ENCODE measurements around the gene POLR1D. TPM values are rescaled to one million over a fixed set of nuclear protein-coding genes. Genes with fewer than 3 reads are reported as not detected.

The POLR1D gene, protein sequence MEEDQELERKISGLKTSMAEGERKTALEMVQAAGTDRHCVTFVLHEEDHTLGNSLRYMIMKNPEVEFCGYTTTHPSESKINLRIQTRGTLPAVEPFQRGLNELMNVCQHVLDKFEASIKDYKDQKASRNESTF
- 125 TPM for polyA plus RNA-seq (ENCODE audit: insufficient read length)
- long read RNA-seq, donor 1, transcript POLR1D-211 (1 exons, 1,634 nt) = minor isoform, 5 of 70 reads
- long read RNA-seq, donor 1, transcript POLR1D-201 (2 exons, 1,166 nt) = major isoform, 25 of 70 reads
- long read RNA-seq, donor 1, transcript POLR1D-203 (3 exons, 2,036 nt) = minor isoform, 18 of 70 reads
- long read RNA-seq, donor 1, partial matches to known transcripts = 11 of 70 reads
- long read RNA-seq, donor 1, other reads (novel, unspliced or antisense) = 0 of 70 reads
- long read RNA-seq, donor 2, transcript POLR1D-203 (3 exons, 2,036 nt) = minor isoform, 13 of 64 reads
- long read RNA-seq, donor 2, transcript POLR1D-211 (1 exons, 1,634 nt) = minor isoform, 8 of 64 reads
- long read RNA-seq, donor 2, transcript POLR1D-201 (2 exons, 1,166 nt) = major isoform, 31 of 64 reads
- long read RNA-seq, donor 2, partial matches to known transcripts = 10 of 64 reads
- long read RNA-seq, donor 2, other reads (novel, unspliced or antisense) = 0 of 64 reads
- long read RNA-seq, donor 3, transcript POLR1D-201 (2 exons, 1,166 nt) = minor isoform, 18 of 44 reads
- long read RNA-seq, donor 3, transcript POLR1D-203 (3 exons, 2,036 nt) = major isoform, 19 of 44 reads
- long read RNA-seq, donor 3, partial matches to known transcripts = 0 of 44 reads
- long read RNA-seq, donor 3, other reads (novel, unspliced or antisense) = 0 of 44 reads
- long read RNA-seq, donor 4, transcript POLR1D-201 (2 exons, 1,166 nt) = major isoform, 8 of 14 reads
- long read RNA-seq, donor 4, partial matches to known transcripts = 0 of 14 reads
- long read RNA-seq, donor 4, other reads (novel, unspliced or antisense) = 0 of 14 reads
- long read RNA-seq, donor 5, transcript POLR1D-201 (2 exons, 1,166 nt) = major isoform, 53 of 108 reads
- long read RNA-seq, donor 5, transcript POLR1D-203 (3 exons, 2,036 nt) = minor isoform, 40 of 108 reads
- long read RNA-seq, donor 5, partial matches to known transcripts = 0 of 108 reads
- long read RNA-seq, donor 5, other reads (novel, unspliced or antisense) = 7 of 108 reads
- long read RNA-seq, donor 6, transcript POLR1D-201 (2 exons, 1,166 nt) = major isoform, 28 of 59 reads
- long read RNA-seq, donor 6, transcript POLR1D-203 (3 exons, 2,036 nt) = minor isoform, 13 of 59 reads
- long read RNA-seq, donor 6, transcript POLR1D-211 (1 exons, 1,634 nt) = minor isoform, 5 of 59 reads
- long read RNA-seq, donor 6, partial matches to known transcripts = 8 of 59 reads
- long read RNA-seq, donor 6, other reads (novel, unspliced or antisense) = 0 of 59 reads
- long read RNA-seq, donor 7, transcript POLR1D-203 (3 exons, 2,036 nt) = minor isoform, 38 of 136 reads
- long read RNA-seq, donor 7, transcript POLR1D-211 (1 exons, 1,634 nt) = minor isoform, 12 of 136 reads
- long read RNA-seq, donor 7, transcript POLR1D-201 (2 exons, 1,166 nt) = major isoform, 76 of 136 reads
- long read RNA-seq, donor 7, partial matches to known transcripts = 0 of 136 reads
- long read RNA-seq, donor 7, other reads (novel, unspliced or antisense) = 0 of 136 reads
- long read RNA-seq, donor 8, transcript POLR1D-203 (3 exons, 2,036 nt) = major isoform, 15 of 37 reads
- long read RNA-seq, donor 8, transcript POLR1D-201 (2 exons, 1,166 nt) = major isoform, 15 of 37 reads
- long read RNA-seq, donor 8, partial matches to known transcripts = 0 of 37 reads
- long read RNA-seq, donor 8, other reads (novel, unspliced or antisense) = 0 of 37 reads

DNA sequence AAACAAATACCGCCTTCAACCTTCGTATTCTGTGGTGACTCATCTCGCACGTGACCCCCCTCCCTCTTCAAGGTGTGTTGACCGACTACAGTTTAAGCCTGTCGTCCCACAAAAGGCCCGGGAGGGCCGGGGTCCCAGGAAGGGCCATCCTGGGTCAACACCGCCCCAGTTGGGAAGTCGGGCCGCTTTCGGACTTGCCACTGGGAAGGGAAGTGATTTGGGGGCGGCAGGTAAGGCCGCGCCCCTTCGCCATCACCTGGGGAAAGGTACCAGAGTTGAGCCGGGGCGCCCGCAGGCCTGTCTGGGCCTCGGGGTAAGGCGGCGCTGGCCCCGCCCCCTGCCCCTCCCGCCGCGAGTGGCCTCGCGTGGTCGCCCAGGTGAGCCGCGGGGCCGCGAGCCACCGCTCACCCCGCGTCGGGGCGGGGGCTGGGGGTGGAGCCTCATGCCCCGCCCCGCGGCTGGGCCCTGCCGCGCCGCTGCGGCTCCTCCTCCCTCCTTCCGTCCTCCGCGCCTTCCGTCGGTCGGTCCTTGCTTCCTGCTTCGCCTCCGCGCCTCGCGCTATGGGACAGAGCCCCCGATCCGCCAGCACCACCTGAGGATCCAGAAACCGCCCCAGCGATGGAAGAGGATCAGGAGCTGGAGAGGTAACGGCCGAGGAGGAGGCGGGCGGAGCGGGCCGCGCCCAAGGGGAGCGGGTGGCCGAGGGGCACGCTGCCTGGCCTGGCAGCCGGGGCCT is at the start of gene POLR1D:
Gene POLR1D, plus strand, starts transcription at position 527 of the 736 bp plus-strand sequence. Its CDS starts 92 bp downstream, at position 619.
- DNase-seq = peak; percentile 81

DNA sequence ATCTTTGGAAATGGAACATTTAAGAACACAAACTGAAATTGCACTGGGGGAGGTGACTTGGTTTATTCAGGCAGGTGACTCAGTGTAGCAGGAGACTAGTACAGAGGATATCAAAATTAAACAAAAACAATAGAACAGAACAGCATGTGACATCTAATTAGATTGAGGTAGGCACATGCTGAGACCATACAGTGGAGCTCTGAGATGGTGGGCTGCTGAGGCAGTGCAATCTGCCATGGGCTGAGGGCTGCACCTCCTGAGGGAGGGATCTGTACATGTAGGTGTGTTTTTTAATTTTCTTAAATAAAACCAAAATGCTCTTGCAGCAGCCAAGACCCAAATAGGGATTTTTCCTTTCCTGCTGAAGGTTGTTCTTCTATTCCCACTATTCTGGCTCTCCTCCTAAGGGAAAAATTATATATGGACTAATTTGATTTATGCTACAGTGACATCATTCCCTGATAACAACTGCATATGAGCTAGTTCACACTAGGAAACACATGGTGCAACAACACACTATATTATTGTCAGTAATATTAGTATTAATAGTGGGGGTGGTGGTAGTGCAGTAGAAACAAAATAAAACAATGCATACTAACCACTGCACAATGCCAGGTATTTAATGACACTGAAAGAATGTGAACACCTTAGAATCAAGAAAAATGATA is 49.3 kb upstream of the POLR1D start:
- no peak for DNase-seq

DNA sequence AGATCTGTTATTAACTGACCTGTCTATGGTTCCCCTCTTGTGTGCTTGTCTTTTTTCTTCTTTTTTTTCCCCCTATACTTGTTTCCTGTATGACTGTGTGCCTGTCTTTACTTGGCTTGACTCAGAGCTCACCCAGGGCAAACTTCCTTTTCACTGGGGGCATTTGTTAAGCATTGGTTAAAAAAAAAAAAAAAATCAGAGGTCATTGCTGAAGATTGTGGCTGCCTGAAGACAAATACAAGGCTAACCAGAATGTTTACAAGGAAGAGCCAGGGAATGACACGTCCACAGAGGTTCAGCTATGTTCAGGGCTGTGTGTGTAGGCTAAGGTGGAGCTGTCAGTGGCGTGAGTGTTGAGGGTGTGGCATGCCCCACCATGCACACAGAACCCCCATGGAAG is 48.4 kb upstream of the POLR1D start:
- DNase-seq = no peak

DNA sequence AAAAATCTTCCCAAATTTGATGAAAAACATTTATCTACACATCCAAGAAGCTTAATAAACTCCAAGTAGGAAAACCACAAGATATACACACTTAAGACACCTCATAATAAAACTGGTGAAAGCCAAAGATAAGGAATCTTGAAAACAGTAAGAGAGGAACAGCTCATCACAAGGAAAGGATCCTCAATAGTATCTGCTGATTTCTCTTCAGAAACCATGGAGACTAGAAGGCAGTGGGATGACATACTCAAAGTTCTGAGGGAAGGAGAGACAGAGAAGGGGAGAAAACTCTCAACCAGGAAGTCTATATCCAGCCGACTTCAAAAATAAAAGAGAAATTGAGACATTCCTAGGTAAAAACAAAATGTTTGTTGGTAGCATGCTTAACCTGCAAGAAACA is 47.0 kb upstream of the POLR1D start:
- DNase-seq = no peak

DNA sequence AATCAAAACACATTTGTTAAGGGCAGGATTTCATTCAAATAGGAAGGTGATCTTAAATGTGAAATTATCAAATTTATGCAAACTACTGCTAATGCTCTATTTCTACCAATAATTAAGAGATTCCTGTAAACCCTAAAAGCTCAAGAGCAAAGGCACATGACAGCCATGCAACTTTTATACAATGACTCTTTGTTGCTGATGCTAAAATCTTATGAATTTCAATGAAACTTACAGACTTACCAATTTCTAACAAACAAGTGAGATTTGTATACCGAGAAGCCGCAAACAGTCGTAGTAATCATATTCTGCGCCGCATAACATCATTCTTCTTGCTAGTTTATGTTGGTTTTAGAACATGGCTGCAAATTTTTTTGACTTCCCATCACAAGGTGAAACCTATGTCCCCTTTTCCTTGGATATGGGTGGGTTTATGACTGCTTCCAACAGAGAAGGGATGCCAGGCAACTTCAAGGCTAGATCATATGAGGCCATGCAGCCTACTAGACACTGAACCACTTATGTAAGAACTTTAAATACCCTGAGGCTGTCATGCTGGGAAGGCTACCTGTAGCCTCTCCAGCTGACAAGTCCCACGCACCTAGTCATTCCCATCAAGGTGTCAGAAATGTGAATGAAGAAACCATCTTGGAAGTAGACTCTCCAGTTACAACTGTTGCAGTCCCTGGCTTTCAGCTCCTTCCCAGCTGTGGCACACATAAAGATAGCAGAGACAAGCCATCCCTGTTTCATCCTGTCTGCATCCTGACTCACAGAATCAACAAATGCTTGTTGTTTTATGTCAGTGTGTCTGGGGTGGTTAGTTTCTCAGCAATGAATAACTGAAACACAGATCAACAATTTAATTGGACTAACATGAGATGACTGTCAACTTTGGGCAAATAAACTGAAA is 43.3 kb upstream of the POLR1D start:
- no peak for DNase-seq

DNA sequence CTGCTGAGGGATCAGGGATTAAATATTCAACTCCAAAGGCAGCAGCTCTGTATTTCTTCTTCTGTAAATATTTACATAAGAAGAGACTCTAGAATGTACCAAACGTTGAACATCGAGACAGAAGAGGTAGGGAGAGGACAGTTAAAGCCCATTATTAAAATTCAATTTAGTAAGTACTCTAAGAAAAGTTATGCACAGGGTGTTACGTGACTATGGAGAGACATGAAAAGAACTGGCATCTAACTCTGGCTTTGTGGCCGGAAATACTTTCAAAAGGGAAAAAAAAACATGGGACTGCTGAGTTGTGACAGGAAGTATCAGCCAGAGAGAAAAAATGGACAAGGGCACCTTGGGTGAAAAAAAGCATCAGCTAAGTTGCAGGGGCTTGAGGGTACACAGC is 38.0 kb upstream of the POLR1D start:
- no peak for DNase-seq

DNA sequence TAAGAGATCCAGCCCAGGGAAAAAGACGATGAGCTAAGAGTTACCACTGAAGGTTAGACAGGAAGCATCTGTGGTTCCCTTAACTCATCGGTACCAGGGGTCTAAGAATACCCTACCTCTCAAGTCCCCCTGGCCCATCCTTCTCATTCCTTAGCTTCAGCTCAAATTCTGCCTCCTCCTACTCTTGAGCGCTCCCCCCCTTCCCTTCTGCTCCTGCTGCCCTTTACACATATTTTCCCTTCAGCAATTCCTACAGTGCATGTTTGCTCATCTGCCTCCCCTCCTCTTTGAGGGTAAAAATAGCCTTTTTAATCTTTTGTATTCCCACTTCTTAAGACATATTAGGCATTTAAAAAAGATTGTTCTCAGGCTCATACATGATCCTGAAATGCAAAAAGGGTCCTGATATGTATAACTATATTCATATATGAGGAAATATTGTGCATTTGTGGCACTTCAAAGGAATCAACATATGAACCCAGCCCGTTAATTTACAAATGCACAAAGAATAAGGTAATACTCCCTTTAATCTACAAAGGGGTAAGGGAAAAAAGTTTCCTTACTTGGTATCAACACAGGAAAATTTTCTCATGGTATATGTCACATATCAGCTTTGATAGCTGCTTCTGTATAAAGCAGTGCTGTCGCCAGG is 34.5 kb upstream of the POLR1D start:
- no peak for DNase-seq

DNA sequence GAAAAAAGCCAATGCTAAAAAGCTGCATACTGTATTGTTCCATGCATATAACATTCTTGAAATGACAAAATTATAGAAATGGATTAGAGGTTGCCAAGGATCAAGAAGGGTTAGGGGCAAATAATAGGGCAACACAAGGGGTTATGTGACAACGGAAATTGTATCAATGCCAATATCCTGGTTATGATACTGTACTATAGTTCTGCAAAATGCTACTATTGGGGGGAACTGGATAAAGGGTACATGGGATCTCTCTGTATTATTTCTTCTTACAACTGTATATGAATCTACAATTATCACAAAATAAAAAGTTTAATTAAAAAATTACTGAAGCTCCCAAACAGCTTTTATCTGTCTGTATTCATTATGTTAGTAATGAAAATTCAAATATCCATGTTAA is 33.3 kb upstream of the POLR1D start:
- DNase-seq = no peak

DNA sequence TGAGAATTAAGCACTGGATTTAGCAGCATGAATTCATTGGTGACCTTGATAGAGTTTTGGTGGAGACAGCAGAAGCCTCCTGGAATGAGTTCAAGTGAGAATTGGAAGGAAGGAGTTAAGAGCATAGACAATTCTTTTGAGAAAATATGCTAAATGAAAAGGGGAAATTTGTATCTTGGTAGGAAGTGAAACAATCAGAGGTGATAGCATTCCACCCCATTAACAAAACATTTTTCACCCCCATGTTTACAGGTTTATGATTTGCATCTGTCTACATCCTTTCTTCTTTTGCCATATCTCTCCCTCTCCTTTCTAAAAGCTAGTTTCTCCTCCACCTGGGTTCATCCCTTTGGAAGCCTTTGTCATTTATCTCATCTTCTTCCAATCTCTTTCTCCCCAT is 28.8 kb upstream of the POLR1D start:
- no peak for DNase-seq

DNA sequence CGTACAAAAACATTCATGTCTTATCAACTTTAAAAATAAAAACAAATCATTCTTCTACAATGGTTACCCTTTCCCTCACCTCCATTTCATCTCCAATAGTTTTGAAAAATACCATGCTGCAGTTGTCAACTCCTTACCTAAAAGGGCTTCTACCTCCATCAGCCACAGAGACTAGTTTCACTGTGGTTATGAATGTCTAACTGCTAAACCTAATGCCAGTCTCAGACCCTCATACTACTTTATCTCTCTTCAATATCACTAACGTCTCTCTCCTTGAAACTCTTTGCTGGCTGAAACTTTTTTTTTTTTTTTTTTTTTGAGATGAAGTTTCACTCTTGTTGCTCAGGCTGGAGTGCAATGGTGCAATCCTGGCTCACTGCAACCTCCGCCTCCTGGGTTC is 28.4 kb upstream of the POLR1D start:
- no peak for DNase-seq

DNA sequence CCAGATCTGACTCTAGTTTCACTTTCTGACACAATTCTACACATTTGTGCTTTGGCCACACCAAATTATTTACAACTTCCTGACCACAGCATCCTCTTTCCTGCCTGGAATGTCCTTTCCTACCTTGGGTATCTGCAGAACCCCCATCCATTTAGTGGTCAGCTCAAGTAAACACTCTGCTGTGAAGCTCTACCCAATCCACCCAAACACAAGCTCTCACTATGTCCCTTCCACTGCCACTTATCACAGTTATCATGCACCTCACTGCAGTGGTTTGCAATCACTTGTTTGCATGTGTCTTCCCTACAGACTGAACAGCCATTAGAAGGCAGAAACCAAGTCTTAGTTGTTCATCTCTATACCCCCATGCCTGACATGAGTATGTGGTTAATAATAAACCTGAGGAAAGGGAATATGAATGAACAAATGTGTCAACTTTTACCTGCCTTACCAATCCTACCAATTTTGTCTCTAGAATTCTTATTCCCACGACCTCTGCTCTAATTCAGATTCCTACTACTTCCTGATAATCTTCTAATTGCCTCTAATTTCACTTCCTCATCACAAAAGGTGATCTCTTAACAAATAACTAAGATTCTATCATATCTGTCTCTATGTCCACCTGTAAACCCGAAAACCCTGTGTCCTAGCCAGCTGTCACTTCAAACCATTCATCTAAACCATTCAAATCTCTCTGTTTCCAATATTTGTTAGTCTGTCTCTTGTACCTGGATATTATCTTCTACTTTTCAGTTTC is 26.5 kb upstream of the POLR1D start:
- no peak for DNase-seq

DNA sequence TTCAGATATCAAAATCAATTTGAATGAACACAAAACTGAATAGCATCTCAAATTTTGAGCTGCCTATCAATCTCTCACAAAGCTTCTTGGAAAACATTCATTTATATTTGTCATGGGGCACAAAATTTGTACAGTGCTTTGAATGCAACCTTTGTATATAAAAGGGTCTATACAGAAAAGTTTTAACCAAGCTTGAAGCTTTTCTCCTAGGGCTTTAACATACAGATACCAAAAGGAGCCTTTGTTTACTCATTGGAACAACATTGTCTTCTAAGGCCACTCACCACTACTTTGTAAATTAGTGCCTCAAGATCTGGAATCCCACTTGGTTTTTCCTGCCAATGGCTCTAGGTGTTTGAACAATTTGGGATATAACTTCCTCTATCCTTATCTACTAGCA is 22.6 kb upstream of the POLR1D start:
- DNase-seq = no peak

DNA sequence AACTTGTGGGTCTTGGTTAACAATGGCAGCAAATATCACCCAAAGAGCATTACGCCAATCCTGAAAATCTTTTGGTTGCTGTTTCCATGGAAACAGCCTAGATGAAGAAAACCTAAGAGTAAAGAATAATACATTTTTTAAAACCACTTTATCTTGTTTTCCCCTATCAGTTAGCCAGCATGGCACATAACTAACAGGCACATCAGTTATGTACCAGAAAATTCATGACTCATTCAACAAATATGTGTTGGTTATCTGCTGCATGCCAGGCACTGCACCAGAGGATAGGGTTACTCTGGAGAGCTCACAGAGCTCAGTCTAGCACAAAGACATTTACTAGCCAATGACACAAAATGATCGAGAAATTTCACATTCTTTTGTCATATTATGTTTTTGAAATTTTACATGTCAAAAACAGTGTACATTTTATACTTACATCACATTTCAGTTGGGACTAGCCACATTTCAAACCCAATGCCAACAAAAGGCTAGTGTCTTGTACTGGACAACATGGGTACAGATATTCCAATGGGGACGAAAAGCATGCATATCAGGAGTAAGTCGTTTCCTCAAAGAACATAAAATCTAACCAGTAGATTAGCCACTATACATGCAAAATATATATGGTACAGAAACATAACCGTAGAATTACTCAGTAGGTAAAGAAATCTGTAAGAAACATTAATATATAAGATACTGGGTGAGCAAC is 21.7 kb upstream of the POLR1D start:
- no peak for DNase-seq

DNA sequence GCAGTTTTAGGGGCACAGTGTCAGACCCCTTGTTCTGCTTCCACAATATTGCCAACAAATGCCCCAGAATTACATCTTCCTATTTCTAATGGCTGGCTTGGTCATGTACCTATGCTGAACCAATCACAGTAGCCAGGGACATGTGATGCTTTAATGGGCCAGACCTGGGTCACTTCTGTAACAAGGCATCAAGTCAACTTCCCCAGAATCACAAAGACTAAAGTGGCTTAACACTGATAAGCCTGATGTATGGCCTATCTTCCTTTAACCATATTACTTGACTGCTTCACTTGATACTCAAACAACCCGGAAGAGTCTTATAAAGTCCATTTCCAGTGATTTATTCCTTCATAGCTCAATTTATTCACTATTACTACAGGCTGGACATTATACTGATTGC is 21.0 kb upstream of the POLR1D start:
- no peak for DNase-seq

DNA sequence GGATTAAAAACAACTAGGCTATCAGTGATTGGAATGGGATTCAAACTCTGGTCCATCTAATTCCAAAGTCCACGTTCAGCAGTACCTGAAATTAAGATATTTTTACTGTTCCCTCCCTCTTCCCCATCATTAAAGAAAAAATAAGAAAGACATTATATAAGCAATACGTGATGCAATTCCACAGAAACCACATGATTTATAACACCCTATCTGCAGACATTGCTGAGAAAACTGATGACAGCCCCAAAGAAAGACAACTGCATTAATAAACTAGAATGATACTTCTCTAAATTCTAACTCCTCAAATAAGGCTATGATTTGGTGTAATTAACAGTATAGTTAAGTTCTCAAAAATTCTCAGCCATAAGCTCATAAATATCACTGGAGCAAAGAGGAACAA is 20.5 kb upstream of the POLR1D start:
- no peak for DNase-seq

DNA sequence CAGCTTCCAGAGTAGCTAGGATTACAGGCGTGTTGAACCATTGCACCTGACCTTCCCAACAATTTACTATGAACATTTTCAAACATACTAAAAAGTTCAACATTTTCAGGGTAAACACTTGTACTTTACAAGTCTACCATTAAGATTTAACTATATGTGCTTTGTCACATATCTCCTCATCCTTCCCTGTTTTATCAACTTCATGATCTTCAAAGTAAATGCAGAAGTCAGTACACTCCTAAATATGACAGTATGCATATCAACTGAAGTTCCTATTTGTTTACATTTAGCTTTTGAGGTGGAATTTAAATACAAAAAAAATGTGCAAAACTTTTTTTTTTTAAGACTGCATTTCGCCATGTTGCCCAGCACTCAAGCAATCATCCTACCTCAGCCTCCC is 19.9 kb upstream of the POLR1D start:
- no peak for DNase-seq

DNA sequence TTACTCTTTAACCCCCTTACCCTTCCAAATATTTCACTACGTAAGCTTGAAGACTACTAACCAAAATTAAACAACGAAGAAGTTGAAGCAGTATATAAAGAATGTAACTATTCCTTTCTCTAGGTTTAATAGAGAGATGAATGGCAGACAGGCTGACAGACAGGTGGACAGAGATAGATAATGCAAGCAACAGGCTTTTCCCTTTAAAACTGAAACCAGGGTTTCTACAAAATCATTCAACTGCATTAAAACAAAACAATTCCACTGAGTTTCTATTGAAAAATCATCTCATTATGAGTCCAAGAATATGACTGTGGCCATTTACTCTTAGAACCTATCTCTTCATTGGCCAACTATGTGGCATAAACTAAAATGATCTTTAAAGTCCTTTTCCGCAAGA is 16.6 kb upstream of the POLR1D start:
- no peak for DNase-seq

Data from left kidney (tissue), 8 donors.